SJSA1 (cell line): ENCODE measurements around the gene APLN. TPM values are rescaled to one million over a fixed set of nuclear protein-coding genes. Genes with fewer than 3 reads are reported as not detected.
A peak's percentile ranks its signal among the peaks of the same experiment; 100 is the strongest.

Experiments
- DNase-seq, 2 experiments: peaks; one replicate each; pipeline ENCODE4 v3.0.0-alpha.2; 2015 to 2020; ENCODE audit warnings: low spot score in 2 of 2, low read depth in 1 of 2
- H3K27ac ChIP-seq: fragments of 250-450 bp; sonication (Bioruptor Pico); 2 replicates; pipeline ENCODE4 v1.5.1; 2020; ENCODE audit warnings: mild to moderate bottlenecking, moderate library complexity
- H3K27me3 ChIP-seq: fragments of 250-450 bp; sonication (Bioruptor Pico); replicated peaks from 2 replicates; pipeline ENCODE4 v1.5.1; 2020; ENCODE audit warnings: mild to moderate bottlenecking, moderate library complexity
- H3K36me3 ChIP-seq: fragments of 250-450 bp; sonication (Bioruptor Pico); 2 replicates; pipeline ENCODE4 v1.5.1; 2020; ENCODE audit warnings: mild to moderate bottlenecking
- H3K4me1 ChIP-seq: fragments of 250-450 bp; sonication (Bioruptor Pico); replicated peaks from 2 replicates; pipeline ENCODE4 v1.6.1; 2021; ENCODE audit warnings: mild to moderate bottlenecking
- H3K4me3 ChIP-seq: fragments of 250-450 bp; sonication (Bioruptor Pico); 2 replicates; pipeline ENCODE4 v1.5.1; 2020; ENCODE audit warnings: mild to moderate bottlenecking
- H3K9me3 ChIP-seq: fragments of 250-450 bp; sonication (Bioruptor Pico); replicated peaks from 2 replicates; pipeline ENCODE4 v1.5.1; 2020; ENCODE audit warnings: mild to moderate bottlenecking
- total RNA-seq: library from RNA; depleted of rRNA; stranded (reverse); fragments of >200 nt; shearing (Covaris generic); gene quantifications from 2 replicates; pipeline ENCODE4 v1.2.3, GENCODE V29; 2014; rRNA removed

The APLN gene
- total RNA-seq, 1 experiment from 2014 or later = 1.7 TPM

DNA sequence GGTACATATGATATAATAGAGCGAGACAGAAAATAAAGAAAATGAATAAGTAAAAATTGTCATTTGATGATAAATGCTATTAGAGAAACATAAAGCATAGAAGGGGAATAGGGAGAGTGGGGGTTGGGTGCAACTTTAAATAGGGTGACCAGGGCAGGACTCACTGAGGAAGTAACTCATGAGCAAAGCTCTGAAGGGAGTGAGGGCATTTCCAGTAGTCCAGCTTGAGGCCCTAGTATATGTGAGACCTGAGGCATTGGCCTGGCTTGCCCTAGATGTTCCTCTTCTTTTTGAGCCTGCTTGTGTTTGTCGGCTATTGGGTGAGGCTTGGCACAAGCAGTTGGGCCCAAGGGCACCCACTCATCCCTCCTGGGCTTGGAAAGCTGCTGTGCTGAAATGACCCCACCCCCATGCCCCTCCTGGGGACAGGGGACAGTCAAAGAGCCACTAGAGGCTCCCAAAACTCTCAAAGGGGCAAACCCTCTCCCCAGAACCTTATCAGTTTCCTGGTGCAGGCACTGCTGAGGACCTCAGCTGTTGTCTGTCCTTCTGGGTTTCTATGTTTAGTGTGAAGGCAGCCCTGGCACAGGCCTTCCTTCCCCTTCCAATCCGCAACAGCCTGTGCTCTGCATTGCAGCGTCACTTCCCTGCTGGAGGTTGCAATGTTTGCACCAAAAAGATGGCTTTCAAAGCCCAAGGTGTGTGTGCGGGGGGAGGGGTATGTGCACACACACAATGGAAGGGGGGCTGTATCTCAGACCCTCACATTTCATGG is 40.1 kb downstream of the APLN start:
- Histone ChIP-seq H3K4me1 (no peaks in the 10 kb centered on the region), H3K27me3 (no peaks in the 10 kb centered on the region), H3K4me3 (no peak overlapping the region), H3K36me3 (no peaks in the 10 kb centered on the region), H3K27ac (no peak overlapping the region), H3K9me3 (no peaks in the 10 kb centered on the region)
- DNase-seq = no peak

DNA sequence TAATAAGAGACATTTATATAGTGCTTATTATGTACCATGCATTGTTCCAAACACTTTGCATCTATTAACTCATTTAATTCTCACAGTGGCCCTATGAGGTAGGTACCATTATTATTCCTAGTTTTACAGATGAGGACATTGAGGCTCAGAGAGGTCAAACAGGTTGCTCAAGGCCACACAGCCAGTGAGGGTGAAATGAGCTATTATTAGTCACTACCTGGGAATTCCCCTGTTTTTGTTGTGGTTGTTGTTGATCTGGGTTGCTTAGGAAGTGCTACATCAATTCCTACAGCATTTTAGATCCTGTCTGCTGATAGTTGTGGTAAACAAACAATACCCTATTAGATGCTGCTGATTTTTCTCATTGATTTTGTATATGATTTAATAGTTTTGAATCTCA is 41.2 kb downstream of the APLN start:
- Histone ChIP-seq H3K4me3 (no peak overlapping the region), H3K4me1 (no peaks in the 10 kb centered on the region)
- no peak for DNase-seq

DNA sequence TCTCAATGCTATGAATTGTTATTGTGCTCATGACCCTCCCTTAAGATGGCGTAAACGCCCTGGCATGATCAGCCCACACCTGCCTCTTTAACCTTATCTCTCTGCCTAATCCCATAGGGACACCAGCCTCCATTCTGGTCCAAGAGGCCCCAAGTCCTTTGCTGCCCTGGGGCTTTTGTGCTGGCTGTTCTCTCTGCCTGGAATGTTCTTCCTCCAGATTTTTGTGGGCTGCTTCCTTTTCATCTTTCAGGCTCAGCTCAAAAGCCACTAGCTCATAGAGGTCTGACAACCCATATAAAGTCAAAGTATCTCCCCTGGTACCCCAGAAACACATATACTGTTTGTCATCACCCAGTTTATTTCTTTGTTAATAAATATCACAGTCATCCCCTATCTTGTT is 42.4 kb downstream of the APLN start:
- Histone ChIP-seq H3K27me3 (no peaks in the 10 kb centered on the region), H3K27ac (no peak overlapping the region), H3K36me3 (no peaks in the 10 kb centered on the region), H3K4me1 (no peaks in the 10 kb centered on the region), H3K4me3 (no peak overlapping the region), H3K9me3 (no peaks in the 10 kb centered on the region)
- DNase-seq = no peak

More for the DNA sequence above, 41.2 kb downstream of the APLN start:
- Histone ChIP-seq H3K27me3 (no peaks in the 10 kb centered on the region), H3K9me3 (no peaks in the 10 kb centered on the region), H3K36me3 (no peaks in the 10 kb centered on the region), H3K27ac (no peak overlapping the region)

DNA sequence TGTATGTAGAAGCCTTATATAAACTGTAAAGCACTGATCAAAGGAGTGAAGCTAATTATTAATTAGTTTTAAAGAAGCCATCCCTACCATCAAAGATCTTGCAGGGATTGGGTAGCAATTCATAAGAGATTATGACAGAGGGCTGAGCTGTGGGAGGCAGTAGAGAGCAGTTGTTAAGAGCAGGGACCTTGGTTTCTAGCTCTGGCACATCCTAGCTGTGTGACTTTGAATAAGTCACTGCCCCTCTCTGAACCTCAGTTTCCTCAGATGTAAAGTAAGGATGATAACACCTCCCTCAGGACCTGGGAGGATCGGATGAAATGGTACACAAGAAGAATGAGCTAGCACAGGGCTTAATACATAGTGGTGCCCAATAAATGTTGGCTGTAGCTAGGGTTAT is 45.4 kb downstream of the APLN start:
- DNase-seq = no peak
- Histone ChIP-seq H3K4me1 (peaks cover 2% of the 10 kb centered on the region), H3K4me3 (no peak overlapping the region), H3K27ac (no peak overlapping the region), H3K9me3 (no peaks in the 10 kb centered on the region), H3K27me3 (no peaks in the 10 kb centered on the region), H3K36me3 (no peaks in the 10 kb centered on the region)

DNA sequence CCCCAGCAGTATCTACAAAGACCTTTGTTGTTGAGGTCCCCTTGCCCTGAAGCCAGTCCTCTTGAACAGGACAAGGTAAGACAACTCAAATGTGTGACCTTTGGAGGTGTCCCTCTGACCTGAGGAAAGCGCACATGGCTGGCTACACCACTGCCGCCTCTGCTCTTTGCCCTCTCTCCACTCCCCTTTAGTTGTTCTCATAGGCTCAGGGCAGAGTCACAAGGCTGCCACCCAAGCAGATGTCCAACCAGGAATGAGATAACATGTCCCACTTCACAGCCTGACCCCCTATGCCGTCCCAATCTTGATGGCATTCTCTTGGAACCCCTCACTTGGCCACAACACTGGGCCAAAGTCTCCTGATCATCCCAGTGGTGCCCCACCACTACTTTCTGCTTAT is 46.3 kb downstream of the APLN start:
- no peak overlapping the region for H3K27ac ChIP-seq
- H3K9me3 ChIP-seq = no peaks in the 10 kb centered on the region
- H3K4me3 ChIP-seq = no peak overlapping the region
- H3K4me1 ChIP-seq = peaks cover 6% of the 10 kb centered on the region
- H3K36me3 ChIP-seq = no peaks in the 10 kb centered on the region
- DNase-seq = no peak
- no peaks in the 10 kb centered on the region for H3K27me3 ChIP-seq

DNA sequence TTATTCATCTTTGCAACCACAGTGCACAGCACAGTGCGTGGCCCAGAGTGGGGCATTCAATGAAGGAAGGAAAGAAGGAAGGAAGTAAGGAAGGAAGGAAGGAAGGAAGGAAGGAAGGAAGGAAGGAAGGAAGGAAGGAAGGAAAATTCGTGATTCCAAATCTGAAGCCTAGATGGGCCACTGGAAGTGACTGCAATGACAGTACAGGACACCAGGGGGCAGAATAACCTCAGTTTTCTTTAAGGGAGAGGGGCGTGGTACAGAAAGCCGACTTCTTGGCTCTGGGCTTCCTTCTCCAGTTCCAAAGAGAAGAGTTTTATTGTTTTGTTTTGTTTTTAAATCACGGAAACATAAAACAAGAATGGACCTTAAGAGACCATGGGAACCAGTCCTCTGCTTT is 47.8 kb downstream of the APLN start:
- Histone ChIP-seq H3K27ac (no peak overlapping the region), H3K4me1 (peaks cover 6% of the 10 kb centered on the region), H3K9me3 (no peaks in the 10 kb centered on the region), H3K27me3 (no peaks in the 10 kb centered on the region), H3K4me3 (no peak overlapping the region), H3K36me3 (no peaks in the 10 kb centered on the region)
- DNase-seq = peak in 1 of 2 experiments; percentile 50

DNA sequence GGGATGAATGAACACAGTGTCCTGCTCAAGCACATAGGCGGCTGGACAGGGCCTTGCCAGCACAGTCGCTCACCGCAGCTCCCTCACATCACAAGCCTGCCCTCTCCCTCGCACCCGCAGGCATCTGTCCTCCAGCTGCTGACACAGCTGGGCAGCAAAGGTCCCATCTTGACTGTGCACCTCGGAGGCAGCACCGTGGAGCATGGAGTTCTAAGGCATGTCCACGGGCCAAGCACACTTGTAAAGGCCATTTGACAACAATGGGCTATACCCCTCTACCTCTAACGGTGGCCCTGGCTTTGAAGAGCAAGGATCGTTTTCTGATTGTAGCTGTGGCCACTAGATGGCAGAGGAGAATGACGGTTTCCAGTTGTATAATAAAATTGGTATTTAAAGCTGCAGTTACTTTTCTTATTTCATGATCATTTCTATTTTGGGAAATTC is 53.8 kb downstream of the APLN start:
- peak in 1 of 2 experiments; percentile 14 for DNase-seq
- H3K27me3 ChIP-seq = no peaks in the 10 kb centered on the region
- no peak overlapping the region for H3K4me3 ChIP-seq
- no peaks in the 10 kb centered on the region for H3K9me3 ChIP-seq
- no peaks in the 10 kb centered on the region for H3K36me3 ChIP-seq
- peaks cover 6% of the 10 kb centered on the region for H3K4me1 ChIP-seq
- no peak overlapping the region for H3K27ac ChIP-seq

DNA sequence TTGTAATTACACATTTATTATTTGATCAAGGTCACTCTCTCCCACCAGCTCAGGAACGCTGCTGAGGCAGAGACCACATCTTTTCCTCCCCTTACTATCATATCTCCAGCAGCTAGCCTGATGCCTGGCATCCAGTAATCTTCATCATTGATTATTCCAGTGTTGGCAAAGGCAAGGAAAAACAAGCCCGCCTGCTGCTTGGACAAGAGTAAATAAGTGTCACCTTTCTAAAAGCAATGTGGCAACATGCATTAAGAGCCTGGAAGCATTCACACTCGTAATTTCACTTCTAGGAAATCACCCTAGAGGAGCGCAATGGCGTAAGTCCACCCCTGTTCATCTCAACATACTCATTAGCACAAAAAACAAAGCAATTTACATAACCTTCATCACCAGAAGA is 54.8 kb downstream of the APLN start:
- no peak for DNase-seq
- no peaks in the 10 kb centered on the region for H3K27me3 ChIP-seq
- H3K27ac ChIP-seq = no peak overlapping the region

DNA sequence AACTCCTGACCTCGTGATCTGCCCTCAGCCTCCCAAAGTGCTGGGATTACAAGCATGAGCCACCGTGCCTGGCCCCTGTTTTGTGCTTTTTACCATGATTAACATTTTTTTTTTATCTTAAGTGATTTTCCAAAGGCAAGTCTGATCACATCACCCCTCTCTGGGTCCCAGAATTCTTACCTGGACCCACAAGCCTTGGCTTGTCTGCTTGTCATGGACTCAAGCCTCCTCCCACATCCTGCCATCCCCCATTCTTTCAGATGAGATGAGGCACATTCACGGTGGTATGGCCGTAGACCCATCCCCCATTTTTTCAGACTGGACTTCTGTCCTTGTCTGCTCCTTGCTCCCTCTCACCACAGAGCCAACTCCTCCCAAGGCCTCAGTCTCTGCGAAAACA is 55.3 kb downstream of the APLN start:
- H3K36me3 ChIP-seq = no peaks in the 10 kb centered on the region
- DNase-seq = no peak
- no peaks in the 10 kb centered on the region for H3K9me3 ChIP-seq
- no peak overlapping the region for H3K4me3 ChIP-seq
- peaks cover 5% of the 10 kb centered on the region for H3K4me1 ChIP-seq
- H3K27ac ChIP-seq = no peak overlapping the region
- no peaks in the 10 kb centered on the region for H3K27me3 ChIP-seq

More for the DNA sequence above, 54.8 kb downstream of the APLN start:
- H3K4me3 ChIP-seq = no peak overlapping the region
- H3K36me3 ChIP-seq = no peaks in the 10 kb centered on the region
- peaks cover 6% of the 10 kb centered on the region for H3K4me1 ChIP-seq
- no peaks in the 10 kb centered on the region for H3K9me3 ChIP-seq

DNA sequence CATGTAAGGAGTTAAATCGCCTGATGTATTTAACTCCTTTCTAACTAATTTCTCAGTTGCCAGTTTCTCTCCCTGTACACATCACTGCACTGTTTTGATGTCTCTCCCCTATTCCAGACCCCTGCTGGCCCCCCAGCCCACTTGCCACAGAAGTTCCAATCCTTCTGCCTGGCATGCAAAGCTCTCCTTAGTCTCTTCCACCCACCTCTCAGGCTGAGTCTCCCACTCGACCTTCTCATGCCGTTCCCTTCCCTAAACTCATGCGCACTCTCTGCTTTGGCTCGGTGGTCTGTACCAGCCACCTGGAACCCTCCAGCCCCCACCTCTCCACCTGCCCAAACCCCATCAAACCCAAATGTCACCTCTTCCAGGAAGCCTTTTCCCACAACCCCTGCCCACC is 56.9 kb downstream of the APLN start:
- no peak overlapping the region for H3K27ac ChIP-seq
- no peaks in the 10 kb centered on the region for H3K9me3 ChIP-seq
- H3K36me3 ChIP-seq = no peaks in the 10 kb centered on the region
- DNase-seq = no peak
- H3K4me1 ChIP-seq = peaks cover 4% of the 10 kb centered on the region
- H3K27me3 ChIP-seq = no peaks in the 10 kb centered on the region
- H3K4me3 ChIP-seq = no peak overlapping the region

DNA sequence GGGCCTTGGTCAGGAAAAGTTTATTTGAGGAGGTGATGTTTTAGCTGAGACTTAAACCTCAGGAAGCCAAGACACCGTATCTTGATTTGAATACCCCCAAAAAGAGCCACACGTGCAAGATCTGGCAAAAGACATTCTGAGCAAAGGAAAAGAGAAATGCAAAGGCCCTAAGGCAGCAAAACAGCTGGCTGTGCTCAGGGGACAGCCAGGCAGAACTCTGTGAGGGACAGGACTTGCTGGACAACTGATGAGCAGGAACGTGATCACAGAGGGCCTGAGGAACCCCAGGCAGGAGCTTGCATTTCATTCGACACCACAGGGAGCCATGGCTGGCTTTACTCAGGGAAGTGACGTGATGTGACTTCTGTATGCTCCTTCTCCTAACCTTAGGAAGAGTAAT is 58.7 kb downstream of the APLN start:
- no peak for DNase-seq
- Histone ChIP-seq H3K4me1 (peaks cover 6% of the 10 kb centered on the region), H3K27ac (no peak overlapping the region), H3K27me3 (no peaks in the 10 kb centered on the region), H3K4me3 (no peak overlapping the region), H3K9me3 (no peaks in the 10 kb centered on the region), H3K36me3 (no peaks in the 10 kb centered on the region)

Other genes starting within 250 kb of the APLN start
- gene SMARCA1, start 131.5 kb downstream of the APLN start, total RNA-seq = 58.4 and 60.1 TPM in 2 replicates
- 16.8 and 18.1 TPM in 2 replicates for gene OCRL, start 114.7 kb downstream of the APLN start, total RNA-seq
- gene XPNPEP2, start 84.0 kb upstream of the APLN start, total RNA-seq = 0.03 TPM in 1 of 2 replicates, not detected in the other
- not detected in 2 replicates for gene SASH3, start 125.0 kb upstream of the APLN start, total RNA-seq
- gene ZDHHC9, start 188.9 kb upstream of the APLN start, total RNA-seq = 10.1 and 19.4 TPM in 2 replicates